HG02885 (cell line): ENCODE results near the gene PLEK.

Experiments used
- ATAC-seq: cut with Tn5 transposase; IDR thresholded peaks from one replicate; pipeline ENCODE4 v1.9.1; 2021; ENCODE audit warnings: mild to moderate bottlenecking; ENCODE audit not compliant: unreplicated experiment, poor library complexity

PLEK gene

GRCh38 chr2:68413466-68413865, 48.4 kb downstream of the PLEK start:
- no peak for ATAC-seq

DNA sequence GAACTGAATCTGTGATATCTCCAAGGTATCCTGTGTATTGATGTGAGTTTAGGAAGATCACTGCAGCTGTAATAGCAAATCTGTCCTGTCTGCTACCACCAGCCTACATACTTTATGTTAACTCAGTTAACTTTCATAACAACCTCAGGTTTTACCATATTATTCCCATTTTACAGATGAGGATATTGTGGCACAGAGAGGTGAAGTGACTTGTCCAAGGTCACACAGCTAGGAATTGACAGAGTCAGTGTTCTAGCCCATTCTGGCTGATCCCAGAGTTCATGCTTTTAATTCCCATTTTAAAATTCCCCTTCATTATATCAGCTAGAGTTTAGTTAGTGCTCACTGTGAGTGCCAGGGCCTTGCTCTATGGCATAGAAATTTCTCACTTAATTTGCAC, 49.4 kb downstream of the PLEK start:
- ATAC-seq = no peak

DNA sequence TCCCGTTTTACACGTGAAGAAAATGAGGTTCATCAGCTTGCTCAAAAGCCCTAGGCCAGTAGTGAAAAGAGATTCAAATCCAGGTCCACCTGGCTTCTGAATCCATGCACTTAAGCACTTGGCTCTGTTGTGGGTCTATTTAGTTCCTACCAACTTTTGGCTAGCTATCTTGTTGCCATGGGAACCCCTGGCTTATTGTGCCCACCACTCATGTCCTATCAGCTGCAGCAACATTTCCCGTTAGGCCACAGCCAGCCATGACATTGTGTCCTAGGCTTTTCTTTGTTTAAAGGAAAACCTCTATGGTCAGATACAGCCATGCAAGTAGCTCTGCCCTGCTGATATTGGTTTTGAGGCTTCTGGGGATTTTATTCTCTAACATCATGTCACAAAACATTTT, 49.8 kb downstream of the PLEK start:
- ATAC-seq = no peak

DNA sequence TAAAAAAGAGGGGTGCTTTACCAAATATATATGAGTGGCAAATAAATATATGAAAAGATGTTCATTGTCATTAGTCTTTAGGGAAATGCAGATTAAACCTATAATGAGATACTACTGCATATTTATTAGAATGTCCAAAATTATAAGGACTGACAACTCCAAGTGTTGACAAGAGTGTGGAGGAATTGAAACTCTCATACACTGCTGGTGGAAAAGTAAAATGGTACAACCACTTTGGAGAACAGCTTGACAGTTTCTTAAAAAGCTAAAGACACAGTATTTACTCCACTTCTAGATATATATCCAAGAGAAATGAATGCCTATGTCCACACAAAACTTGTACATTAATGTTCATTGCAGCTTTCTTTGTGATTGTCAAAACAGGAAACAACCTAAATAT, 50.4 kb downstream of the PLEK start:
- ATAC-seq = no peak

GRCh38 chr2:68416081-68416675, 51.1 kb downstream of the PLEK start:
- no peak for ATAC-seq

GRCh38 chr2:68417926-68418325, 52.8 kb downstream of the PLEK start:
- ATAC-seq = peak; percentile 47

DNA sequence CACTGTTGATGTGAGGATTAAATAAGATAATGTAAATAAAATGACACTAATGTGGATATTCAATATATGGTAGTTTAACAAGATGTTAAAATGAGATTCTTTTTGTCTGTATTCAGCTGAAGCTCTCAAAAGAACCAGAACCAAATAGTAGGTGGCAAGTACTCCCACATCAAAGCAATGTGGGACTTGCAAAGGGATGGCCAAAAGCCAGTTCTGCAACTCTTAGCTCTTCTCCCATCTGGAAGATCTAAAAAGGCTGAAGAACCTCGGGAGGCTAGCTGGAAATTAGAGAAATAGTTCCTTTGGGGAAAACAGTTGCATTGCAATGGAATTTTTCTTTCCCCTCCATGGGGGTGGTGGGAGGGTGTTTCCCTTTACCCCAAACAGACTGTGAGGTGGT, 53.3 kb downstream of the PLEK start:
- ATAC-seq = no peak

- ATAC-seq = no peak
These were observed 53.8 kb downstream of the PLEK start for GRCh38 chr2:68418855-68419254.

DNA sequence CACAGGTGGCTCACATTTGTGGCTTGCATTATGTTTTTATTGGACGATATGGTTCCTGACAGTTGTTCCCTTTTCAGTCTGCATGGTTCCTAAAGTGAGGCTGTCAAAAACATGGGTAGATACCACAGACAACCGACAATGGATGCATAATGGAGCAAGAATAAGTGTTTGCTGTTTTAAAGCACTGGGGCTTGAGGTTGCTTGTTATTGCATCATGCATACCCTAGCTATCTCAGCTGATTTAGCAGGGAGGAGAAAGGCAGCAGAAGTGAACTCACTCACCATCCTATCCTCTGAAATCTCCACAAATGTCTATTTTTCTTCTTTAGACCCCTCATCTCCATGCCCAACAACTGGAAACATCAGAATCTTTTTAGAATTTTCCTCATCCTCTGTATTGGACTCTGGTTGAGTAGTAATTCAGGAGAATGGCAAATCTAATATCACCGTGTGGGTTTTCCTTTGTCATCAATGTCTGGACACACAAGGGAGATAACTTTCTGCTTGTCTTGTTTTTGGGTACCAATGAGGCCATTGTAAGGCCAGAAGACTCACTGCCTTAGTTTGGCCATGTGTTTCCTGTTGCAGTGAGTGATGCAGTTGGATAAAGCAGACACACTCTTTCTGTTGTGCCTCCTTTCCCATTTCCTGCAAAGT, 55.3 kb downstream of the PLEK start:
- ATAC-seq = no peak

DNA sequence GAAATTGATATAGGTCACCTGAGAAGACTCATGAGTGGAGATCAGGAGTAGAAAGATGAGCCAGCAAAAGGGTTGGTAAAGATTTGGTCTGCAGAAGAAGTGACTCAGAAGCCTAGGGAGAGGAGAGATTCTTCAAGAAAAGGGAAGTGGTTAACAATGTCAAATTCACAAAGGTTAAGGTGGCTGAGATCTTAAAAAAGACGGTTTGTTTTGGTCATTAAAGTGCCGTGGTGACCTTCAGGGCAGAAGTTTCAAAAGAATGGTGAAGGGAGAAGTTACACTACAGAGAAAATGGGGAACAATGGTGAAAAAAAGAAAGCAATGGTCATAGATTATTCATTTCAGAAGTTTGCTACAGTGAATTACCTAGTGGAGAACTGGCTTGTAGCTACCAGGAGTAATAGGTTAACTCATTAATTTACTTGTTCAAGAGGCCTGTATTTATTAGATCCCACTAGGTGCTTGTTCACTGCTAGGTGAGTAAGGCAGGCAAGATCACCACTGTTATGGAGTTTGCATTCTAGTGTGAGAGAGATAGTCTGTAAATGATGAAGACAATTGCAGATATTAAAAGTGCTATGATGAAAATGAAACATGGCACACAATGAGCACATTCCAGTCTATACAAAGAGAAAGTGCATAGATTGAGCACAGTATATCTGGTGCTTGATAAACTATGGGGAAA, 59.0 kb downstream of the PLEK start:
- peak; percentile 83 for ATAC-seq

- no peak for ATAC-seq
These were observed 60.4 kb downstream of the PLEK start for GRCh38 chr2:68425503-68425902.

DNA sequence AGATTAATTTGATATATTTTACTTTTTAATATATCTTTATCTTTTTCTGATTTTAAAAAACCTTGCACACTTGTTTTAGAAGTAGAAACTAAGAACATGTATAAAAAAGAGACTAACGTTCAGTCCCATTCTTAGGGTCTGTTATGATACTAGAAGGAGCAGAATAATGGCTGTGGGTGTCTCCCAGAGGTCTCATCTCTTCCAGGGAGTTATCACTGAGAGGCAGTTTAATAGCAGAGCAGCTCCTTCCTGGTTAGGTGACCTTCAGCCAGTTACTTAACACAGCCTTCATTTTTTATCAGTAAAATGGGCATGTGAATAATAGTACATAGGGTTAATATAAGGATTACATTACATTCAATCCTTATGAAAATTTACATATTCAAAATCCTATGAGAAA, 61.4 kb downstream of the PLEK start:
- ATAC-seq = no peak

GRCh38 chr2:68426848-68427579, 61.9 kb downstream of the PLEK start:
- ATAC-seq = peak; percentile 33

GRCh38 chr2:68428126-68428525, 63.0 kb downstream of the PLEK start:
- no peak for ATAC-seq

DNA sequence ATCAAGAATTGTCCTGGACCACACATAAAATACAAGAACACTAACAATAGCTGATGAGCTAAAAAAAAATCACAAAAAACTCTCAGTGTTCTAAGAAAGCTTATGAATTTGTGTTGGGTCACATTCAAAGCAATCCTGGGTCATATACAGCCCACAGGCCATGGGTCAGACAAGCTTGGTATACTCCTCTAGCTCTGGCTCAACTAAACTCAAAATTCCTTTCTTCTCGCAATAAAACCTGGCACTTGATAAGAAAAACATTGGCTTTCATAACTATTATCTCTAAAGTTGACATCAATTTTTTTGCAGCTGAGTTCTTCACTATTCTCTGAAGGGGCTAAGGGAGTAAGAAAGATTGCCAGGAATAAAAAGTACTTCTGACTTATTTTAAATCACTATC, 63.7 kb downstream of the PLEK start:
- ATAC-seq = no peak

DNA sequence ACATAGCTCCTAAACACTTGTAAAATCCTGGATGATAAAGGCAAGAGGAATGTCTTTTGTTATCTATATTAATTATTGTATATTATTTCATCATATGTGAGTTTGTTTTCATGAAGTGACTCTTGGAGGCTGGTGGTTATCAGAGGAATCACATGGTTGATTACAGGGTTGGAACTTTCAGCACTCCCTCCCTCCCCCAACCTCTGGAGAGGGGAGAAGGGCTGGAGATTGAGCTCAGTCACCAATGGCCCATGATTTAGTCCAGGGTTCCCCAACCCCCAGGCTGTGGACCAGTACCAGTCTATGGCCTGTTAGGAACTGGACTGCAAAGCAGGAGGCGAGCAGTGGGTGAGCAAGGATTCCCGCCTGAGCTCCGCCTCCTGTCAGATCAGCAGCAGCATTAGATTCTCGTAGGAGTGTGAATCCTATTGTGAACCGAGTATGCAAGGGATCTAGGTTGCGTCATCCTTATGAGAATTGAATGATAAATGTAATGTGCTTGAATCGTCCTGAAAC, 64.3 kb downstream of the PLEK start:
- no peak for ATAC-seq

- ATAC-seq = no peak
These were observed 66.4 kb downstream of the PLEK start for GRCh38 chr2:68431316-68431972.

- ATAC-seq = no peak
These were observed 67.9 kb downstream of the PLEK start for GRCh38 chr2:68432696-68433658.

DNA sequence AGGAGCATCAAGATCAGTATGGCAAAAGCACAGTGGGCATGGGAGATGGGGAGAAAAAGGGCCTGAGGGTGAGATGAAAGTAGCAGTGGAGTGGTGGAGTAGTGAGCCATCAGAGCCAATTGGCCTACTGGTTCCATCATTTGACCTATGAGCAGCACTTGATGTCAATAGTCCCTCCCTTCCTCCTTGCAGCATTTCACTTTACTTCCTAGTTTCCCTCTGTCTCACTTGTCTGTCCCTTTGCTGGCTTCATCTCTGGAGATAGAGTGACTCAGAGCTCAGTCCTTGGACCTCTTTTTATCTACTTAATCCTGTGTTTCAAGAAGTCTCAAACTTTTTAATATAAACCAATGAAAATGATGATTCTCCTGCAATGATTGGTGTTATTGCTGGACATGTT, 69.9 kb downstream of the PLEK start:
- ATAC-seq = no peak
